Measurements from ENCODE around the gene MYO9B.
"Not testable (repeated sequence)": the region's sequence is repeated elsewhere in the genome, so short reads cannot be mapped to it uniquely, and the experiment has no call there.

Gene MYO9B

DNA sequence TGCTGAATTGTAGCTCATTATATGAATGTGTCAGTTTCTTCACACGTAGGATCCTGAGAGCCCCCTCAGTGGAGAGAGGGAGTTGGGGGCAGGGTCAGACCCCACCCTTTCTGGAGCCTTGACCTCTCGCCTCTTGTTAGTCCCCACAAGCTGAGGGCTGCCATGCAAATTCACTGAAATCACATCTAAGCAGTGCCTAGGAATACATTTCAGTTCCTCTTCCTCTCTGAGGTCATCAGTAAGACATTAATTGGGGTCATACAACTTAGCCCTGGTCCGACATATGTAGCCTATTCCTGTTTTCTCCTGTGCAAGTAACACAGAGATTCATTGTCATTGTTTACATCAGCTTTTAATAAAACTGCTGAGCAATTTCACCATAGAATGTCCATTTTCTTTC, 30.0 kb downstream of the MYO9B start:
- no peaks in the 10 kb centered on the region for H3K27me3 Mint-ChIP-seq (ENCODE audit: low read depth)
- no peaks in the 10 kb centered on the region for H3K4me1 Mint-ChIP-seq
- TF ChIP-seq, protein P1, sequence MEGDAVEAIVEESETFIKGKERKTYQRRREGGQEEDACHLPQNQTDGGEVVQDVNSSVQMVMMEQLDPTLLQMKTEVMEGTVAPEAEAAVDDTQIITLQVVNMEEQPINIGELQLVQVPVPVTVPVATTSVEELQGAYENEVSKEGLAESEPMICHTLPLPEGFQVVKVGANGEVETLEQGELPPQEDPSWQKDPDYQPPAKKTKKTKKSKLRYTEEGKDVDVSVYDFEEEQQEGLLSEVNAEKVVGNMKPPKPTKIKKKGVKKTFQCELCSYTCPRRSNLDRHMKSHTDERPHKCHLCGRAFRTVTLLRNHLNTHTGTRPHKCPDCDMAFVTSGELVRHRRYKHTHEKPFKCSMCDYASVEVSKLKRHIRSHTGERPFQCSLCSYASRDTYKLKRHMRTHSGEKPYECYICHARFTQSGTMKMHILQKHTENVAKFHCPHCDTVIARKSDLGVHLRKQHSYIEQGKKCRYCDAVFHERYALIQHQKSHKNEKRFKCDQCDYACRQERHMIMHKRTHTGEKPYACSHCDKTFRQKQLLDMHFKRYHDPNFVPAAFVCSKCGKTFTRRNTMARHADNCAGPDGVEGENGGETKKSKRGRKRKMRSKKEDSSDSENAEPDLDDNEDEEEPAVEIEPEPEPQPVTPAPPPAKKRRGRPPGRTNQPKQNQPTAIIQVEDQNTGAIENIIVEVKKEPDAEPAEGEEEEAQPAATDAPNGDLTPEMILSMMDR (IDR thresholded peaks at IDR 0.05; ENCODE audit: unreplicated experiment in 3 of 3), result no peak
- H3K27ac Mint-ChIP-seq, result no peak overlapping the region
- peaks cover 44% of the 10 kb centered on the region for H3K36me3 Mint-ChIP-seq (ENCODE audit: low read depth)
- H3K9me3 Mint-ChIP-seq, result no peaks in the 10 kb centered on the region
- H3K4me3 Mint-ChIP-seq, result no peak overlapping the region

DNA sequence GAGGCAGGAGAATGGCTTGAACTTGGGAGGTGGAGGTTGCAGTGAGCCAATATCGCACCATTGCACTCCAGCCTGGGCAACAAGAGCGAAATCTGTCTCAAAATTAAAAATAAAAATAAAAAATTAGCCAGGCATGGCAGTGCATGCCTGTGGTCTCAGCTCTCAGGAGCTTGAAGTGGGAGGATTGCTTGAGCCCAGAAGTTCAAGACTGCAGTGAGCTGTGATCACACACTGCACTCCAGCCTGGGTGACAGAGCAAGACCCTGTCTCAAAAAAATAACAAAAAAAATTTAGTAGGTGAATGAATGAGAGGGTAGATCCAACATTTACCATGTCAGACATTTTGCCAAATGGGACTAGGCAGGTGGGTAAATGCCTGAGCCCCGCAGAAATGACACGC, 31.4 kb downstream of the MYO9B start:
- H3K4me3 Mint-ChIP-seq; H3K4me1 Mint-ChIP-seq; H3K9me3 Mint-ChIP-seq; H3K27me3 Mint-ChIP-seq (ENCODE audit: low read depth); H3K27ac Mint-ChIP-seq: not testable (repeated sequence)
- peaks cover 39% of the 10 kb centered on the region for H3K36me3 Mint-ChIP-seq (ENCODE audit: low read depth)

DNA sequence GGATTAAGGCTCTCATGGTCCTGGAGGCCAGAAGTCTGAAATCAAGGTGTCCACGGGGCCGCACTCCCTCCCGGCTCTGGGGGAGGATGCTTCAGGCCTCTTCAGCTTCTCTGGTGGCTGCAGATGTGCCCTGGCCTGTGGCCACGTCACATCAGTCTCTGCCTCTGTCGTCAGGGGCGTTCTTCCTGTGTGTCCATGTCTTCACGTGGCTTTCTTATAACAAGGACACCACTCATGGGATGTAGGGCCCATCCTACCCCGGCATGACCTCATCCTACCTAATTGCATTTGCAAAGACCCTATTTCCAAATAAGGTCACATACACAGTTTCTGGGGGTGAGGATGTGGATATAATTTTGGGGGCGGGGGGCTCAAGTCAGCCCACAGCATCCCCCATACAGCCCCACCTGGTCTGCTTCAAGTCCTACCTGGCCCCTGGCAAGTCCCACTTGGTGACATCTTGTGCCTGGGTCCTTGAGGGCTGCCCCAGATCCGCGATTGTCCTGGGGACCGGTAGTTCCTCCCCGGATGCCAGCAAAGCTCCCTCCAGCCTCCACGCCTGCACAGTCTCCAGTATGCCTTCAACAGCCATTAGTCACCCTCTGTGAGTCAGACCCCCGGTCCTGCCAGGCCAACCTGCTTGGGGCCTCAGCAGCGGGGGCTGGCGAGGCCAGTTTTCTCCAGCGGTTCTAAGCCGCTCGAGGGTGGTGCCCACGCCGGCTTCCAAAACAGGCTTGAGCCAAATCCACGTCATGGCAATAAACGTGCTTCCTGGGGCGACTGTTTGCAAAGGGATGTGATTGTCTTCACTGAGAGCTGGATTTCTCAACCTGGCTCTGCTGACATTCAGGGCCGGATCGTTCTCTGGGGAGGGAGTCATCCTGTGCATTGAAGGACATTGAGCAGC, 32.2 kb downstream of the MYO9B start:
- peaks cover 2% of the 10 kb centered on the region for H3K4me1 Mint-ChIP-seq
- TF ChIP-seq, protein P1 (IDR thresholded peaks at IDR 0.05; ENCODE audit: unreplicated experiment in 3 of 3), result no peak
- H3K4me3 Mint-ChIP-seq, result no peak overlapping the region
- no peaks in the 10 kb centered on the region for H3K9me3 Mint-ChIP-seq
- H3K27ac Mint-ChIP-seq, result peak overlapping the region in 2 of 3 experiments; percentile 14 to 38
- H3K27me3 Mint-ChIP-seq (ENCODE audit: low read depth), result no peaks in the 10 kb centered on the region
- peaks cover 31% of the 10 kb centered on the region for H3K36me3 Mint-ChIP-seq (ENCODE audit: low read depth)

DNA sequence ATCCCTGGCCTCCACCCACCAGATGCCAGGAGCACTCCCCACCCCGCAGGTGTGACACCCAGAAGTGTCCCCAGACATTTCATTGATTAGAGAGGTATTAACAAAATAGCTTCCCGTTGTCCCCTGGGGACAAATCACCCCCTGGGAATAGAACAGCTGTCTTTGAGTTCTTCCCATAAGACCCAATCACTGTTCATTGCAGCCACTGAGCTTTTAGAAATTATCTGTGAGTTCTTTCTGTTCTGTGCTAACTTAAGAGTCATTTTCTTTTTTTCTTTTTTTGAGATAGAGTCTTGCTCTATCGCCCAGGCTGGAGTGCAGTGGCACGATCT, 32.8 kb downstream of the MYO9B start:
- H3K9me3 Mint-ChIP-seq, result no peaks in the 10 kb centered on the region
- peaks cover 25% of the 10 kb centered on the region for H3K36me3 Mint-ChIP-seq (ENCODE audit: low read depth)
- H3K4me3 Mint-ChIP-seq, result no peak overlapping the region
- H3K27ac Mint-ChIP-seq, result peak overlapping the region in 2 of 3 experiments; percentile 14 to 38
- H3K4me1 Mint-ChIP-seq, result peaks cover 8% of the 10 kb centered on the region
- no peaks in the 10 kb centered on the region for H3K27me3 Mint-ChIP-seq (ENCODE audit: low read depth)
- TF ChIP-seq, protein P1 (IDR thresholded peaks at IDR 0.05; ENCODE audit: unreplicated experiment in 3 of 3), result no peak

DNA sequence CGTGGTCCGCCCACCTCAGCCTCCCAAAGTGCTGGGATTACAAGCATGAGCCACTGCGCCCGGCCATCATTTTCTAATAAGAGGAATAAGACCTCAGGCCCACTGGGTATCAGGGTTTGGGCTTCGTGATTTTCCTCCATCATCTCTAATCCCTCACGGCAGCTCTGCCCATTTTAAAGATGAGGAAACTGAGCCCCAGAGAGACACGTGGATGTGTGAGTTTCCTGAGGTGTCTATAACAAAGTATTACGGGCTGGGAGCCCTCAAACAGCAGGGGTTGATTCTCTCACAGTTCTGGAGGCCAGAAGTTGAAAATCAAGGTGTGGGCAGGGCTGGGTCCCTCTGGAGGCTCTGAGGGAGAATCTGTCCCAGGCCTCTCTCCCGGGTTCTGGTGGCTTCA, 33.7 kb downstream of the MYO9B start:
- no peak overlapping the region for H3K4me3 Mint-ChIP-seq
- TF ChIP-seq, protein P1 (IDR thresholded peaks at IDR 0.05; ENCODE audit: unreplicated experiment in 3 of 3), result no peak
- H3K27ac Mint-ChIP-seq, result no peak overlapping the region
- H3K27me3 Mint-ChIP-seq (ENCODE audit: low read depth), result no peaks in the 10 kb centered on the region
- H3K9me3 Mint-ChIP-seq, result no peaks in the 10 kb centered on the region
- peaks cover 12% of the 10 kb centered on the region for H3K4me1 Mint-ChIP-seq
- H3K36me3 Mint-ChIP-seq (ENCODE audit: low read depth), result peaks cover 24% of the 10 kb centered on the region

DNA sequence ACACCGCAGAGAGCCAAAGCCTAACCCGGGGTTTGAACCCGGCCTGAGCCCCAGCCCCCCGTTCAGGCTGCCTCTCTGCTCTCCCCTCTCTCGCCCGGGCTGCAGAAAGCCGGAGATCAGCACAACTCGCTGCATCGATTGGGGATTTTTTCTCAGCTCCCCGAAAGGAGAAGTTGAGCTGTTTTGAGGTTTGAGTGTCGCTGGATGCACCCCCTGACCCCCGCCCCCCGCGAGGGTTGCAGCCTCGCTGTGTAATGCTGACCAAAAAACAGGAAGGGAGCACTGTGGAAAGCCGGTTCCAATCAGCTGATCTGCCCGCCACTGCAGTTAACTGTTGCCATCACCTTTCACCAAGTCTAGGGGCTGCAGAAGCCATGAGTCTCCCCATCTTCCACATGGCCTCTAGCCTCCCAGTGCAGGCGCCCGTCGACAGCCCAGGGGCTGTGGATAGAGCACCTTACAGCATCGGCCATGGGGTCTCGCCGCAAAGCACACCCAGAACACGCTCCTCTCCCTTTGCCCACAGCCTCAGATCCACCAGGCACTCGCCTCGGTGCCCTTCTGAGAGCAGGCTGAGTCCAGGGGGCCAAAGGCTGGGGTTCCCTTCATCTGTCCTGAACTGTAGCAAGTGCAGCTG, 34.5 kb downstream of the MYO9B start:
- no peaks in the 10 kb centered on the region for H3K9me3 Mint-ChIP-seq
- TF ChIP-seq, protein P1 (IDR thresholded peaks at IDR 0.05; ENCODE audit: unreplicated experiment in 3 of 3), result no peak

More for the DNA sequence above, 34.5 kb downstream of the MYO9B start:
- H3K27me3 Mint-ChIP-seq (ENCODE audit: low read depth), result no peaks in the 10 kb centered on the region
- H3K27ac Mint-ChIP-seq, result no peak overlapping the region
- no peak overlapping the region for H3K4me3 Mint-ChIP-seq
- H3K36me3 Mint-ChIP-seq (ENCODE audit: low read depth), result peaks cover 22% of the 10 kb centered on the region
- peaks cover 14% of the 10 kb centered on the region for H3K4me1 Mint-ChIP-seq

Data from nephron (organoid).